ENCODE measurements around the gene ARL5B.

DNA sequence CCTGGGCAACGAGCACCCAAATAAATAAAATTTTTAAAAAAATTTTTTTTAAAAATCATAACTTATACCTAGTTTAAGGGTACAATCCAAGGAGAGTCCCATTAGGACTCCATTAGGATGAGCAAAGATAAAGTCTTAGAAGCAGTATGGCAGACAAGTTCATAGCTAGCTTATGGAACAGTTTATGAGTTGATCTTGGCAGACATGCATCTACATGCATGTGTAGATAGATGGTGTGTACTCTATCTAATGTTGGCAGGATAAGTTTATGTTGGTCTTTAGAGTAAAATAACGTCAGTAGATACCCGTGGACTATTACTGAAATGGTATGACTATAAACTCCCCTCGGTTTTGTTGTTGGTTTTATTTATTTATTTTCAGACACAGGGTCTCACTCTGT is 48.1 kb upstream of the ARL5B start:
- TF ChIP-seq GATA2 (IDR thresholded peaks at IDR 0.05; ENCODE audit: low read depth, low read length) (no peak), GATA3 (IDR thresholded peaks at IDR 0.05; ENCODE audit: low read depth, low read length) (no peak)

Data from SH-SY5Y (cell line).